GM21381 (cell line): ENCODE results near the gene FBXO10.
"Not testable (repeated sequence)": the region's sequence is repeated elsewhere in the genome, so short reads cannot be mapped to it uniquely, and the experiment has no call there.

Source experiments
- ATAC-seq: cut with Tn5 transposase; IDR thresholded peaks from one replicate; pipeline ENCODE4 v1.9.1; 2021; ENCODE audit warnings: mild to moderate bottlenecking, moderate library complexity; ENCODE audit not compliant: unreplicated experiment

FBXO10 gene

GRCh38 chr9:37486256-37486615, 89.9 kb downstream of the FBXO10 start:
- ATAC-seq: no peak

GRCh38 chr9:37485389-37486255, 90.6 kb downstream of the FBXO10 start, which contains the start of gene POLR1E:
Gene POLR1E (plus strand): TSS chr9:37485948. CDS start chr9:37486048, 100 bp downstream.
- ATAC-seq: peak; percentile 95

- no peak for ATAC-seq
Observed at GRCh38 chr9:37480759-37481158, 95.4 kb downstream of the FBXO10 start.

GRCh38 chr9:37477987-37478619, 98.1 kb downstream of the FBXO10 start:
- ATAC-seq: not testable (repeated sequence)

- ATAC-seq: not testable (repeated sequence)
Observed at GRCh38 chr9:37477443-37477842, 98.7 kb downstream of the FBXO10 start.

GRCh38 chr9:37476930-37477329, 99.2 kb downstream of the FBXO10 start:
- ATAC-seq: no peak

GRCh38 chr9:37474438-37474837, 101.7 kb downstream of the FBXO10 start:
- no peak for ATAC-seq

GRCh38 chr9:37473982-37474381, 102.2 kb downstream of the FBXO10 start:
- not testable (repeated sequence) for ATAC-seq

- no peak for ATAC-seq
Observed at GRCh38 chr9:37471942-37472684, 104.1 kb downstream of the FBXO10 start.

- ATAC-seq: no peak
Observed at GRCh38 chr9:37468620-37469019, 107.6 kb downstream of the FBXO10 start.

- not testable (repeated sequence) for ATAC-seq
Observed at GRCh38 chr9:37467530-37467929, 108.7 kb downstream of the FBXO10 start.

- ATAC-seq: peak; percentile 11
Observed at GRCh38 chr9:37466037-37466709, 110.0 kb downstream of the FBXO10 start.

GRCh38 chr9:37465249-37466036, 110.7 kb downstream of the FBXO10 start, which contains the start of gene ZBTB5:
Gene ZBTB5 (minus strand): TSS chr9:37465450. CDS start chr9:37442551, 22,899 bp downstream.
- ATAC-seq: peak; percentile 77

- peak; percentile 29 for ATAC-seq
Observed at GRCh38 chr9:37464426-37465248, 111.5 kb downstream of the FBXO10 start.

- ATAC-seq: no peak
Observed at GRCh38 chr9:37464006-37464405, 112.2 kb downstream of the FBXO10 start.
